CD14-positive monocyte (primary cell): Measurements from ENCODE around the gene HNRNPAB. TPM values are rescaled to one million over a fixed set of nuclear protein-coding genes. Genes with fewer than 3 reads are reported as not detected.

Experiments used
- DNase-seq, 3 donors: peaks; one replicate each; pipeline ENCODE4 v3.0.0-alpha.2; 2011 to 2022
- H2AFZ ChIP-seq: 2 replicates; pipeline ENCODE4 v1.6.0; 2012; ENCODE audit warnings: mild to moderate bottlenecking, low read depth, low read length, inconsistent platforms; ENCODE audit not compliant: insufficient read depth, poor library complexity, severe bottlenecking
- H3K27ac ChIP-seq, 2 donors: 1 replicate in 1 of 2; 2 replicates in 1 of 2; pipeline ENCODE4 v1.5.1; 2012 to 2013; ENCODE audit warnings: low read length in 2 of 2, control low read depth in 1 of 2, inconsistent platforms in 1 of 2, low read depth in 1 of 2, mild to moderate bottlenecking in 1 of 2
- H3K27me3 ChIP-seq, 2 donors: one replicate each; pipeline versions ENCODE4 v1.6.0 to v1.6.1; 2011 to 2013; ENCODE audit warnings: low read length in 2 of 2; ENCODE audit not compliant: control insufficient read depth in 2 of 2, insufficient read depth in 2 of 2
- H3K36me3 ChIP-seq, 2 donors: replicated peaks in 1 of 2; 1 replicate in 1 of 2; 2 replicates in 1 of 2; pipeline versions ENCODE4 v1.5.1 to v1.6.1; 2012 to 2013; ENCODE audit warnings: low read length in 2 of 2, control low read depth in 1 of 2, inconsistent platforms in 1 of 2, mild to moderate bottlenecking in 1 of 2; ENCODE audit not compliant: insufficient read depth in 2 of 2, control insufficient read depth in 1 of 2
- H3K4me1 ChIP-seq, 2 donors: 1 replicate in 1 of 2; 2 replicates in 1 of 2; pipeline versions ENCODE4 v1.5.1 to v1.6.1; 2012 to 2013; ENCODE audit warnings: low read length in 2 of 2, control low read depth in 1 of 2, inconsistent platforms in 1 of 2, mild to moderate bottlenecking in 1 of 2, moderate library complexity in 1 of 2; ENCODE audit not compliant: insufficient read depth in 2 of 2, control insufficient read depth in 1 of 2
- H3K4me2 ChIP-seq: replicated peaks from 2 replicates; pipeline ENCODE3; 2012; ENCODE audit warnings: low read length, moderate library complexity, mild to moderate bottlenecking; ENCODE audit not compliant: poor library complexity, severe bottlenecking; ENCODE audit errors: extremely low read depth
- H3K4me3 ChIP-seq, 3 experiments: fragments of 200-600 bp in 1 of 3; sonication (generic) in 1 of 3; replicated peaks in 1 of 3; 1 replicate in 2 of 3; 2 replicates in 1 of 3; pipeline ENCODE4 v1.5.1; 2011 to 2013; ENCODE audit warnings: low read length in 3 of 3, mild to moderate bottlenecking in 3 of 3, control low read depth in 2 of 3, low read depth in 2 of 3, inconsistent platforms in 1 of 3, moderate library complexity in 1 of 3
- H3K79me2 ChIP-seq: 2 replicates; pipeline ENCODE4 v1.6.0; 2012; ENCODE audit warnings: mild to moderate bottlenecking, control low read depth, inconsistent platforms, low read length, moderate library complexity; ENCODE audit not compliant: insufficient read depth
- H3K9ac ChIP-seq: 2 replicates; pipeline ENCODE4 v1.6.0; 2017; ENCODE audit warnings: low read length, mild to moderate bottlenecking; ENCODE audit not compliant: insufficient read depth, poor library complexity, severe bottlenecking
- H3K9me3 ChIP-seq, 2 donors: replicated peaks in 1 of 2; 1 replicate in 1 of 2; 2 replicates in 1 of 2; pipeline versions ENCODE4 v1.5.1 to v1.6.1; 2012 to 2013; ENCODE audit warnings: low read length in 2 of 2, control low read depth in 1 of 2; ENCODE audit not compliant: control insufficient read depth in 1 of 2, insufficient read depth in 1 of 2
- H4K20me1 ChIP-seq: 2 replicates; pipeline ENCODE4 v1.6.0; 2012; ENCODE audit warnings: mild to moderate bottlenecking, low read length, control low read depth, moderate library complexity; ENCODE audit not compliant: insufficient read depth
- H3K27ac Mint-ChIP-seq, 7 donors: one replicate each; pipeline ENCODE4 v1.8.0; 2020; ENCODE audit warnings: mild to moderate bottlenecking in 7 of 7, mixed read lengths in 7 of 7, moderate library complexity in 6 of 7, inconsistent platforms in 2 of 7
- H3K27me3 Mint-ChIP-seq, 3 donors: one replicate each; pipeline ENCODE4 v1.8.0; 2021 to 2022; ENCODE audit warnings: low read depth in 3 of 3, mild to moderate bottlenecking in 3 of 3, mixed read lengths in 3 of 3, moderate library complexity in 3 of 3, inconsistent platforms in 1 of 3
- H3K36me3 Mint-ChIP-seq, 2 donors: one replicate each; pipeline ENCODE4 v1.8.0; 2020; ENCODE audit warnings: mixed read lengths in 2 of 2, inconsistent platforms in 1 of 2, mild to moderate bottlenecking in 1 of 2
- H3K4me1 Mint-ChIP-seq: one replicate; pipeline ENCODE4 v1.8.0; 2020; ENCODE audit warnings: mild to moderate bottlenecking, mixed read lengths
- H3K4me3 Mint-ChIP-seq, 2 donors: one replicate each; pipeline ENCODE4 v1.8.0; 2020; ENCODE audit warnings: mild to moderate bottlenecking in 2 of 2, mixed read lengths in 2 of 2, moderate library complexity in 1 of 2
- H3K9me3 Mint-ChIP-seq, 7 donors: one replicate each; pipeline ENCODE4 v1.8.0; 2020 to 2022; ENCODE audit warnings: mixed read lengths in 7 of 7, mild to moderate bottlenecking in 6 of 7, moderate library complexity in 6 of 7, inconsistent platforms in 2 of 7
- CTCF ChIP-seq: fragments of 200-600 bp; IDR thresholded peaks from one replicate; pipeline ENCODE4 v1.8.0; 2022; ENCODE audit warnings: antibody characterized with exemption, mild to moderate bottlenecking
- WGBS: methylation state at CpG from one replicate; pipeline ENCODE4 v1.1.5; 2013; ENCODE audit warnings: missing lambda C conversion rate; ENCODE audit not compliant: insufficient coverage; 5-methylcytosine and 5-hydroxymethylcytosine counted together
- intact Hi-C, 2 donors: fragments of 100-400 bp; cut with micrococcal nuclease; formaldehyde crosslinking; loops; one replicate each; pipeline versions ENCODE4 v1.15.0 to v1.15.1; 2023
- polyA plus RNA-seq, 3 donors: library from polyadenylated mRNA; depleted of rRNA in 1 of 3; unstranded in 2 of 3; stranded (reverse) in 1 of 3; fragments of 300-500 nt in 2 of 3; fragments of >200 nt in 1 of 3; fragmentation: Illumina TruSeq in 2 of 3; gene quantifications; 1 replicate in 2 of 3; 2 replicates in 1 of 3; pipeline ENCODE4 v1.2.3, GENCODE V29; 2012 to 2021

The HNRNPAB gene
- polyA plus RNA-seq, 3 donors = 44.8 to 59.4 (median 54.2) TPM

GRCh38 chr5:178193251-178193809 is 11.0 kb upstream of the HNRNPAB start:
- no peak overlapping the region for H2AFZ ChIP-seq

DNA sequence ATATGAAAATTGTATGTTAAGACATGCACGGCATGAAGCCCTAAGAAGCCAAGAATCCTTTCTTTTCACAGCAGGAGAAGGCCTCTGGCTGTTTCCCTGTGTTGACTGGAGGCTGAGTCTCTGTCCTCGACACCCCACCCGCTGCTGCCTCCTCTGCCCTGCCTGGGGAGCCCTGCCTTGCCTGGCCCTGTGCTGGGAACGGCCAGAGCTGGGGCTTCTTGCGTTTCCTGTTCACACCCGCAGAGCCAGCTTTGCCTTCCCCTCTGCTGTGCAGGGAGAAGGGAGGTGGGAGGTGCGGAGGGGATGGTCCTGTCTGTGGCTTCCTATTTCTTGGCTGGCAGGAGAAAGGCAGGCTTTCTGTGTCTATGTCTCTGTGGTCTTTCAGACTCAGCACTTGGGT is 10.3 kb upstream of the HNRNPAB start:
- Histone ChIP-seq H4K20me1 (no peaks in the 10 kb centered on the region), H2AFZ (peak overlapping the region; percentile 63), H3K4me1 (peaks cover 14 to 18% of the 10 kb centered on the region in 2 donors), H3K36me3 (no peaks in the 10 kb centered on the region), H3K4me3 (no peak overlapping the region), H3K9me3 (no peaks in the 10 kb centered on the region), H3K79me2 (no peaks in the 10 kb centered on the region), H3K4me2 (peak overlapping the region; percentile 30), H3K9ac (no peak overlapping the region), H3K27ac (no peak overlapping the region), H3K27me3 (no peaks in the 10 kb centered on the region)
- intact Hi-C loops = no loop called here
- Mint-ChIP-seq H3K4me3 (peak overlapping the region; percentile 39 to 46), H3K9me3 (peaks cover 0 to 4% (median 2%) of the 10 kb centered on the region in 7 donors), H3K27ac (no peak overlapping the region), H3K27me3 (peaks cover 2 to 13% (median 8%) of the 10 kb centered on the region in 3 donors), H3K36me3 (no peaks in the 10 kb centered on the region), H3K4me1 (peaks cover 24% of the 10 kb centered on the region)
- DNase-seq = no peak
- WGBS = 0% methylated on average over 4 of the region's 7 CpGs
- TF ChIP-seq CTCF = no peak

More at GRCh38 chr5:178193251-178193809, 11.0 kb upstream of the HNRNPAB start:
- Histone ChIP-seq H3K79me2 (no peaks in the 10 kb centered on the region), H3K4me2 (no peak overlapping the region), H3K27me3 (no peaks in the 10 kb centered on the region), H3K36me3 (no peaks in the 10 kb centered on the region), H3K9ac (no peak overlapping the region), H3K9me3 (no peaks in the 10 kb centered on the region), H4K20me1 (no peaks in the 10 kb centered on the region), H3K4me3 (no peak overlapping the region), H3K4me1 (peaks cover 9 to 12% of the 10 kb centered on the region in 2 donors), H3K27ac (no peak overlapping the region)
- peaks cover 0 to 4% (median 2%) of the 10 kb centered on the region in 7 donors for H3K9me3 Mint-ChIP-seq
- no peak for TF ChIP-seq CTCF
- no peak overlapping the region for H3K27ac Mint-ChIP-seq
- H3K4me3 Mint-ChIP-seq = peak overlapping the region in 1 of 2 donors; percentile 6
- intact Hi-C loops = no loop called here
- no peak for DNase-seq
- H3K4me1 Mint-ChIP-seq = peaks cover 17% of the 10 kb centered on the region
- 45% methylated on average over 8 of the region's 8 CpGs for WGBS
- H3K27me3 Mint-ChIP-seq = peaks cover 2 to 13% (median 8%) of the 10 kb centered on the region in 3 donors
- no peaks in the 10 kb centered on the region for H3K36me3 Mint-ChIP-seq
